Upper lobe of left lung (tissue), 6 donors: ENCODE measurements around the gene SLC11A2. TPM values are rescaled to one million over a fixed set of nuclear protein-coding genes. Genes with fewer than 3 reads are reported as not detected.
A peak's percentile ranks its signal among the peaks of the same experiment; 100 is the strongest.
"Not testable (repeated sequence)": the region's sequence is repeated elsewhere in the genome, so short reads cannot be mapped to it uniquely, and the experiment has no call there.

Source experiments
- ATAC-seq, 2 donors: fragments of 200-7000 bp; cut with Tn5 transposase; one replicate each; pipeline ENCODE4 v1.9.1; 2022; ENCODE audit warnings: mild to moderate bottlenecking in 2 of 2, moderate library complexity in 2 of 2; ENCODE audit not compliant: low FRiP score in 2 of 2
- DNase-seq, 2 donors: peaks; one replicate each; pipeline ENCODE4 v3.0.0-alpha.2; 2019 to 2020
- H3K27ac ChIP-seq, 4 donors: fragments of 200-600 bp; sonication (generic); one replicate each; pipeline ENCODE4 v1.5.1; 2016 to 2019
- H3K27me3 ChIP-seq, 4 donors: fragments of 200-600 bp; sonication (generic); one replicate each; pipeline ENCODE4 v1.5.1; 2017 to 2019
- H3K36me3 ChIP-seq, 4 donors: fragments of 200-600 bp; sonication (generic); one replicate each; pipeline ENCODE4 v1.5.1; 2016 to 2019
- H3K4me1 ChIP-seq, 4 donors: fragments of 200-600 bp; sonication (generic); one replicate each; pipeline ENCODE4 v1.5.1; 2018 to 2019
- H3K4me3 ChIP-seq, 4 donors: fragments of 200-600 bp; sonication (generic); one replicate each; pipeline ENCODE4 v1.5.1; 2017 to 2019; ENCODE audit warnings: mild to moderate bottlenecking in 2 of 4, moderate library complexity in 1 of 4
- H3K9me3 ChIP-seq, 4 donors: fragments of 200-600 bp; sonication (generic); one replicate each; pipeline ENCODE4 v1.5.1; 2018 to 2019
- EP300 ChIP-seq, 4 donors: sonication (generic); formaldehyde crosslinking; IDR thresholded peaks; one replicate each; pipeline ENCODE4 v1.5.1; 2017; ENCODE audit warnings: antibody characterized with exemption in 4 of 4, control low read depth in 2 of 4
- POLR2A ChIP-seq, 4 donors: fragments of 450-650 bp; IDR thresholded peaks; one replicate each; pipeline ENCODE4 v1.5.1; 2016 to 2017; ENCODE audit warnings: antibody characterized with exemption in 4 of 4, mild to moderate bottlenecking in 2 of 4
- POLR2AphosphoS5 ChIP-seq, 2 donors: sonication (generic); formaldehyde crosslinking; IDR thresholded peaks; one replicate each; pipeline ENCODE4 v1.5.1; 2017; ENCODE audit warnings: antibody characterized with exemption in 2 of 2
- WGBS, 2 donors: methylation state at CpG; one replicate each; pipeline ENCODE4 v1.1.5; 2017 to 2018; 5-methylcytosine and 5-hydroxymethylcytosine counted together
- total RNA-seq, 6 donors: library from RNA; depleted of rRNA in 4 of 6; stranded (reverse); fragments of >200 nt in 4 of 6; gene quantifications; one replicate each; pipeline versions ENCODE4 v1.1.0 to v1.2.1, GENCODE V29; 2016 to 2021
- TF ChIP-seq, protein P1 (sequence below), 6 experiments: fragments of 450-650 bp in 4 of 6; fragments of 200-600 bp in 2 of 6; sonication (generic) in 2 of 6; IDR thresholded peaks; one replicate each; pipeline ENCODE4 v1.5.1; 2016 to 2019; ENCODE audit warnings: antibody characterized with exemption in 6 of 6
- donor health status: DM: no; HTN: no; CAD: no; lungs with moderate emphysema.
- donor health status: DM: no; HTN: yes; CAD: no; lungs with severe emphysema.

The SLC11A2 gene
- total RNA-seq, 6 donors from 2014 or later = 67.3 to 110 (median 87.0) TPM

GRCh38 chr12:51019927-51020326 is 6.3 kb downstream of the SLC11A2 start:
- H3K4me1 ChIP-seq = peaks cover 23 to 65% (median 48%) of the 10 kb centered on the region in 4 donors
- H3K27me3 ChIP-seq = no peaks in the 10 kb centered on the region
- H3K4me3 ChIP-seq = no peak overlapping the region
- no peak for DNase-seq
- TF ChIP-seq POLR2A (IDR thresholded peaks at IDR 0.05) = no peak
- TF ChIP-seq, protein P1, sequence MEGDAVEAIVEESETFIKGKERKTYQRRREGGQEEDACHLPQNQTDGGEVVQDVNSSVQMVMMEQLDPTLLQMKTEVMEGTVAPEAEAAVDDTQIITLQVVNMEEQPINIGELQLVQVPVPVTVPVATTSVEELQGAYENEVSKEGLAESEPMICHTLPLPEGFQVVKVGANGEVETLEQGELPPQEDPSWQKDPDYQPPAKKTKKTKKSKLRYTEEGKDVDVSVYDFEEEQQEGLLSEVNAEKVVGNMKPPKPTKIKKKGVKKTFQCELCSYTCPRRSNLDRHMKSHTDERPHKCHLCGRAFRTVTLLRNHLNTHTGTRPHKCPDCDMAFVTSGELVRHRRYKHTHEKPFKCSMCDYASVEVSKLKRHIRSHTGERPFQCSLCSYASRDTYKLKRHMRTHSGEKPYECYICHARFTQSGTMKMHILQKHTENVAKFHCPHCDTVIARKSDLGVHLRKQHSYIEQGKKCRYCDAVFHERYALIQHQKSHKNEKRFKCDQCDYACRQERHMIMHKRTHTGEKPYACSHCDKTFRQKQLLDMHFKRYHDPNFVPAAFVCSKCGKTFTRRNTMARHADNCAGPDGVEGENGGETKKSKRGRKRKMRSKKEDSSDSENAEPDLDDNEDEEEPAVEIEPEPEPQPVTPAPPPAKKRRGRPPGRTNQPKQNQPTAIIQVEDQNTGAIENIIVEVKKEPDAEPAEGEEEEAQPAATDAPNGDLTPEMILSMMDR (IDR thresholded peaks at IDR 0.05) = no peak
- no peak for TF ChIP-seq EP300 (IDR thresholded peaks at IDR 0.05)
- TF ChIP-seq POLR2AphosphoS5 (IDR thresholded peaks at IDR 0.05) = no peak
- H3K9me3 ChIP-seq = no peaks in the 10 kb centered on the region
- H3K27ac ChIP-seq = peak overlapping the region in 1 of 4 donors; percentile 44
- no peaks in the 10 kb centered on the region for H3K36me3 ChIP-seq
- ATAC-seq = no peak
- WGBS, 2 donors = 54 to 83% methylated on average over 2 of the region's 2 CpGs

DNA sequence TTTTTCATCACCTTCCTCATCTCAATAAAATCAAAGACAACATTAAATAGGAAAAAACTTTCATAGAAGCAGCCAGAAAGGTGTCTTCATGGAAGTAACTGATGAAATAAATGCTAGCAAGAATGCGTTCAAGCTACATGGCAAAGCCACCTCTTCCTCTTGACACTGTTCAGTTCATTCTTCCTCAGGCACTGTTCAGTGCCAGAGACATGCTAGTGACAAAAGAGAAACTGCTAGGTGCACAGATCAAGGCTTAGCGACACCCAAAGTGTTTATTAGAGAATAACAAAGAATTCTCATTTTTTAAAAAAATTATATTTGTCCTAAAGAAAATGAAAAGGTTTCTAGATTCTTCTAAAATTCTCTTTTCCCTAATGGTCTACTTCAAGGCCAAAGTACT is 7.2 kb downstream of the SLC11A2 start:
- H3K36me3 ChIP-seq = no peaks in the 10 kb centered on the region
- WGBS, 2 donors = 85 to 87% methylated on average over 2 of the region's 2 CpGs
- DNase-seq (no peak), ATAC-seq (no peak)
- H3K27me3 ChIP-seq = no peaks in the 10 kb centered on the region
- peaks cover 20 to 58% (median 45%) of the 10 kb centered on the region in 4 donors for H3K4me1 ChIP-seq
- no peaks in the 10 kb centered on the region for H3K9me3 ChIP-seq
- H3K27ac ChIP-seq = no peak overlapping the region
- TF ChIP-seq, protein P1 (IDR thresholded peaks at IDR 0.05) = no peak
- no peak for TF ChIP-seq POLR2AphosphoS5 (IDR thresholded peaks at IDR 0.05)
- no peak for TF ChIP-seq POLR2A (IDR thresholded peaks at IDR 0.05)
- TF ChIP-seq EP300 (IDR thresholded peaks at IDR 0.05) = no peak
- H3K4me3 ChIP-seq = no peak overlapping the region

DNA sequence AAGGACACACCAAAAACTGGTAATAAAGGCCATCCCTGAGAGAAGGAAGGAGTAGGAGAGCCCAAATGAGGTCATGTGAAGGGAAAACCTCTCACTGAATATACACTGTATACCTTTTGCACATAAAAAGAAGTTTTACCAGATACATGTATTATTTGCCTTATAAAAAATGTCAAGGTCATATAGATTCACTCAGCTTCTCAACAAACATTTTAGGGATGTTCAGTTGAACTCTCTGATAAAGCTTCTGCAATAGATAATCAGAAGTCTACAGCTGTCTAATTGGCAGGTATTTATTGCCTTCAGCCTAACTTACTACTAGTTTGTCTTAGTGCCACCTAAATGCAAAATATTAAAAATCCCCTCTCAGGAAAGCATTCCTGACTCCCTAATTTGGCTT is 8.7 kb downstream of the SLC11A2 start:
- no peak overlapping the region for H3K4me3 ChIP-seq
- H3K4me1 ChIP-seq = peaks cover 26 to 59% (median 44%) of the 10 kb centered on the region in 4 donors
- no peak overlapping the region for H3K27ac ChIP-seq
- no peaks in the 10 kb centered on the region for H3K9me3 ChIP-seq
- no peak for TF ChIP-seq POLR2AphosphoS5 (IDR thresholded peaks at IDR 0.05)
- H3K27me3 ChIP-seq = no peaks in the 10 kb centered on the region
- ATAC-seq = no peak
- DNase-seq = no peak
- no peaks in the 10 kb centered on the region for H3K36me3 ChIP-seq

- not testable (repeated sequence) for DNase-seq, H3K9me3 ChIP-seq, H3K27ac ChIP-seq, H3K4me3 ChIP-seq, ATAC-seq, H3K36me3 ChIP-seq, H3K27me3 ChIP-seq
- WGBS, 2 donors = 79 to 87% methylated on average over 9 of the region's 9 CpGs
- H3K4me1 ChIP-seq = peaks cover 30 to 51% (median 39%) of the 10 kb centered on the region in 4 donors
Measured at GRCh38 chr12:51014467-51014866, 11.7 kb downstream of the SLC11A2 start.

GRCh38 chr12:51013441-51013840 is 12.7 kb downstream of the SLC11A2 start:
- no peak for TF ChIP-seq POLR2AphosphoS5 (IDR thresholded peaks at IDR 0.05)
- no peak for TF ChIP-seq EP300 (IDR thresholded peaks at IDR 0.05)
- TF ChIP-seq POLR2A (IDR thresholded peaks at IDR 0.05) = no peak
- TF ChIP-seq, protein P1 (IDR thresholded peaks at IDR 0.05) = no peak
- peaks cover 30 to 58% (median 37%) of the 10 kb centered on the region in 4 donors for H3K4me1 ChIP-seq
- no peaks in the 10 kb centered on the region for H3K9me3 ChIP-seq
- H3K36me3 ChIP-seq = peaks cover 0 to under 1% (median 0%) of the 10 kb centered on the region in 4 donors
- DNase-seq = no peak
- no peak overlapping the region for H3K4me3 ChIP-seq
- no peaks in the 10 kb centered on the region for H3K27me3 ChIP-seq
- WGBS, 2 donors = 89 to 93% methylated on average over 7 of the region's 7 CpGs
- ATAC-seq = no peak
- H3K27ac ChIP-seq = peak overlapping the region in 2 of 4 donors; percentile 51 to 70

DNA sequence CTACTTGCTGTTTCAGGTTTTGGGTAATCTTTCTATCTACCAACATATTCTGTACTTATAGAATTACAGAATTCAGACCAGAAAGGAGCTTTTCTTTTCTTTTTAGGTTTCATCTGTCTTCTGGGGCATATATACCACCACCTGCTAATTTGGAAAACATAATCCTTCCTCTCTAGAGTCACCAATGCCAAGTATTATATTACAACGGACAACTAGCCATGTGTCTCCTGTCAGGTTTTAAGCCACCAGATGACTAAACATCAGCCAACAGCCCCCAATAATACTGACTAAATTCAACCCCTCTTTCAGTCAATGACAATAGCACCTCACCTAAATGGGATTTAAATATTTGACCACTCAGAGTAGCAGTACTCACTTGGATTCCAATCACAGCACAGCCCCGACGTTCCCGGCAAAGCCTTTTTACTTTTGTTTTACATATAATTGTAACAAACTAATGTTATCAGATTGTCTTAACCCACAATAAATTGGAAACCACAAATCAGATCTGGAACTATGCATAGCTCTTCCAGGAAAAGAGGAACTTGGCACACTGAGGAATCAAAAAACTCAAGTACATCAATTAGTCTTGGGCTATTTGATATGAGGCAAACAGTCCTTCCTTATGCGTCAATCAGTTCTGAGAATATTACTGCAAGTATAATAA is 13.5 kb downstream of the SLC11A2 start:
- no peak overlapping the region for H3K4me3 ChIP-seq
- WGBS, 2 donors = 35 to 48% methylated on average over 5 of the region's 5 CpGs
- DNase-seq (no peak), ATAC-seq (peak in 1 of 2 donors; percentile 46)
- peaks cover 30 to 57% (median 36%) of the 10 kb centered on the region in 4 donors for H3K4me1 ChIP-seq
- no peaks in the 10 kb centered on the region for H3K9me3 ChIP-seq
- peaks cover 0 to 8% (median 3%) of the 10 kb centered on the region in 4 donors for H3K36me3 ChIP-seq
- peak in 2 of 4 donors; percentile 13 to 36 for TF ChIP-seq EP300 (IDR thresholded peaks at IDR 0.05)
- no peak for TF ChIP-seq POLR2AphosphoS5 (IDR thresholded peaks at IDR 0.05)
- H3K27ac ChIP-seq = peak overlapping the region in 3 of 4 donors; percentile 51 to 72 (median 53)
- H3K27me3 ChIP-seq = no peaks in the 10 kb centered on the region
